ENCODE measurements around the gene CD79A. TPM values are rescaled to one million over a fixed set of nuclear protein-coding genes. Genes with fewer than 3 reads are reported as not detected.
"Not testable (repeated sequence)": the region's sequence is repeated elsewhere in the genome, so short reads cannot be mapped to it uniquely, and the experiment has no call there.

Gene CD79A
- total RNA-seq, 1 donor from 2014 or later = not detected

GRCh38 chr19:41905273-41906002 is 28.4 kb downstream of the CD79A start:
- DNase-seq = no peak

GRCh38 chr19:41906271-41906670 is 29.2 kb downstream of the CD79A start:
- no peak for DNase-seq

DNA sequence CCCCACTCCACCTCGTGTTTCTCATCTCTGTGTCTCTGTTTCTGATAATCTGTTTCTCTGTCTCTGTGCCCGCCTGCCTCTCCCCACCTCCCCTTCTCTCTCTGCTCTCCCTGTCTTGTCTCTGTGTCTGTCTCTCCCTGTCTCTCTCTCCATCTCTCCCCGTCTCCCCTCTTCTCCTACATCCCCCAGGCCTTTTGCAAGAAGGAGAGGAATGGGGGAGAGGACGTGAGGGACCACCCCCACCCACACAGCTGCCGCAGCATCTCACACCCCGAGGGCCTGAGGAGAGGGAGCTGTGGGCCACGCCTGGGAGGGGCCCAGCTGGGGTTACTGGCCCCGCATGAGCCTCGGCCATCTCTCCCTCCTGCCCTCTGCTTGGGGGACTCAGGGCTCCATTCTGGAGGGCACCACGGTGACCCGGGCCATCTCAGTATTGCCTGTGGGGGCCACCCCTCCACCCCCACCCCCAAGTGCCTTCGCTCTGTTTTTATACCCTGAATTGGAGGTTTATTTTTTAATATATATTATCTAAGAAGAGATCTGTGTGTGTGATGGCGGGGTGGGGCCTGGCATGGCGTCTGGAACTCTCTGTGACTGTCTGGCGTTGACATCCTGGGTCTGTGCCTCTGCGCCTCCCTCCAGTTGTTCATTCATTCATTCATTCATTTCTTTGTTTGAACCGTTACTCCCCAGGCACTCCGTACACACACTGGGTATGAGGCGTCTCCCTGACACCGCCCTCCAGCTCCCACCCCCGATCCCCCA is 30.0 kb downstream of the CD79A start:
- DNase-seq = no peak

GRCh38 chr19:41907994-41908615 is 31.0 kb downstream of the CD79A start:
- DNase-seq = no peak

DNA sequence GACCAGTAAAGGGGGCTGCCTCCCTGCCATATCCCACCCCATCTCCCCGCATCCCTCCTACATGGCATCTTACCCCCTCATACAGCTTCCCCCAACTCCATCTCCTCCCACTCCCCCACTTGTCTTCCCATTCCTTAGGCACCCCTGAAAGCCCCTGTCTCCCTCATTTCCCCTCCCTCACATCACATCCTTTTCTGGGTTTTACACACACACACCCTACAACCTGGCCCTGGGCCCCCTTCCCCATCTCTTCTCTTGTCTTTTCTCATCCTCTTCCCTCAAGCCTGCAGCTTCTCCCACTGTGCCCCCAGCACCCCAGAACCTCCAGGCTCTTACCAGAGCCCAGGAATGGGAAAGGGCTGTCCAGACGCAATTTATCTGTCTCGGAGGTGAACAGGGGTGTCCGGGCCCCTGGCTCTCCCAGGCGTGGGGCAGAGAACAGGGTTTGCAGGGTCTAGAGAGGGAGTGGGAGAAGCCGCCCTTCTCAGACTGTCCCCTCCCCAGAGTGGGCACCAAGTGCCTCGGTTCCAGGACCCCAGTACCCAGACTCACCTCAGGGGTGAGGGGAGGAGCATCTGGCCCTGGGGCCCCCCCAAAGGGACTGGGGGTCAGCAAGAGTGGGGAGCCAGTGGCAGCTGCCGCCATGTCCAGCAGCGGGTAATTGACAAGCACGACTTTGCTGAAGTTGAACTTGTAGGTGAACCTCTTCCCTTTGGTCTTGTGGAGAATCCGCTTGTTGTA is 31.8 kb downstream of the CD79A start:
- DNase-seq = no peak

GRCh38 chr19:41909706-41910105 is 32.6 kb downstream of the CD79A start:
- DNase-seq = no peak

GRCh38 chr19:41910240-41910991 is 33.3 kb downstream of the CD79A start:
- DNase-seq = no peak

DNA sequence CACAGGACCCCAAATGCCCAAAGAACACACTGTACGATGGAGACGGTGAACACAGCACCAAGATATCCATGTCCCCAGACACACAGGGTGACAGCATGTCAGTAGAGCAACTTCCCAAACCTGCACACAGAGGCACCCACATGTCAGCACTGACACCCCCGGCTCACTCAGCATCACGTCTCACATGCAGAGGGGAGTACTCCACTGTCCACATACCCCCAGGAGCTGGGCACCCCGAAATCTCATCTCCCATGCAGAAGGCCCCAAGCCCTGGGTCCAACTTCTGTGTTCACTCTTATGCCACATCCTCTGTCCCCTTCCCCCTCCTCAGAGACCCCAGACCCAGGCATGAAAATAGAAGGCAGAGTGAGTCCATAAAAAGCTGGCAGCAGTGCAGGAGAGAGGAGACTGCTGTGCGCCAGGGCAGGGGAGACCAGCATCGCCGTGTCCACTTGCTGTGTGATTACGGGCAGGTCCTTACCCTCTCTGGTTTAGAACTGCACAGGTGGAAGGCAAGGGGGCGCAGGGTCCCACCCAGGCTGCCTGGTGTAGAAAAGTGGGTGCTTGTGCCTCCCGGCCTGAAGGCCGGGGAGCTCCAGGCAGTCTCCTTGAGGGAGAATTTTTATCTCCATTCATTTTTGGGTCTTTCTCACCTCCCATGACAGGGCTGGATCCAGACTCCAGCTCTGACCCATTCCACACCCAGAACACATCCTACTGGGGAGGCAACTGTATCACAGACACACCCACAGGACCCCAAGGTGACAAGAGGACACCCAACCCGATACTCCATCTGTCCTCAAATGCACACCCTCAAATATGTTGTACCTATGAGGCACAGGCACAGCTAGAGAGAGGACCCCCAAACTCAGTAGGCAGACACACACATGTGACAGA is 34.2 kb downstream of the CD79A start:
- DNase-seq = no peak

GRCh38 chr19:41911889-41912731 is 35.0 kb downstream of the CD79A start:
- DNase-seq = no peak

- no peak for DNase-seq
These were observed 35.9 kb downstream of the CD79A start for GRCh38 chr19:41912899-41913537.

GRCh38 chr19:41913538-41914423 is 36.7 kb downstream of the CD79A start:
- DNase-seq = no peak

- not testable (repeated sequence) for DNase-seq
These were observed 37.4 kb downstream of the CD79A start for GRCh38 chr19:41914424-41914834.

DNA sequence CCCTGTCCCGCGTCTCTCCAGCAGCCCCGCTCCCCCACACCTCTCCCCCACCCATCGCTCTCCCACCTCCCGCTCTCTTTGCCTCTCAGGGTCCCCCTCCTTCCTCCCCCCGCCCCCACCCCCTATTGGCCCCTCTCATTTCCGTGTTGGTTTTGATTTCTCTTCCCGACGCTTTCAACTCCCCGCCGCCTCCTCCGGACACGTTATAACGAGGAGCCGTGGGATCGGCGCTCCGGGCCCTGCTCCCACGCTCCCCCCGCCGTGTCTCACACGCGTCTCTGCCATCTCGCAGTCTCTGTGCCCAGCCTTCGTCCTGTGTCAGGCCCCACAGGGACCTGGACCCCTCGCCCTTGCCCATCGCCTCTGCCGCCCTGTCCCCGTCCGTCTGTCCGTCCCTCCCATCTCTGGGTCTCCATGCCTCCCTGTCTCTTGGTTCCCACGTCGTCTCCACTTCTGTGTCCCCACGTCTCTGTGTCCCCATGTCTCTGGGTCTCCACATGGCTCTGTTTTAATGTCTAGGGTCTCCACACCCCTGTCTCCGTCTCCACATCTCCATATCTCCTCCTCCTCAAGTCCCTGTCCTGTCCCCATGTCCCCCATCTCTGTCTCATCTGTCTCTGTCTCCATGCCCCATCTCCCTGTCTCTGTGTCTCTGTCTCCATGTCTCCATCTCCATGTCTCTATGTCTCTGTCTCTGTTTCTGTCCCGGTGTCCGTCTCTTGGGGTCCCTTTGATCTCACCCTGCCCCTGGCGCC is 38.1 kb downstream of the CD79A start:
- DNase-seq = no peak

- no peak for DNase-seq
These were observed 38.8 kb downstream of the CD79A start for GRCh38 chr19:41915776-41916414.

DNA sequence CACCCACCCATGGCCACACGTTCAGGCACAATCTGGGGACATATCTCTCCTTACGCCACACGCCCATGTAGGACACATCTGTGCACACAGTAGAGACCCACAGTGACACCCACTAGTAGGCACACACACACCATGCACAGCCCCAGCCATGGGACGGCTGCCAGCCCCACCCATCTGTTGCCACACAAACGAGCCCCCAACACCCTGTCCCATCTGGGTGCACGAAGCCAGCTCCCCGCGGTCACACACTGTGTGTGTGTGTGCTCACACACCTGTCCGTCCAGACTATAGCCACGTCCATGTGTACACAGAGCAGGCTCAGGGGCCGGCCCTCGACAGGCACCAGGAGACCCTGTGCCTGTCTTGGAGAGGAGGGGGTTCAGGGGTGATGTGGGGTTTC is 40.6 kb downstream of the CD79A start:
- no peak for DNase-seq

DNA sequence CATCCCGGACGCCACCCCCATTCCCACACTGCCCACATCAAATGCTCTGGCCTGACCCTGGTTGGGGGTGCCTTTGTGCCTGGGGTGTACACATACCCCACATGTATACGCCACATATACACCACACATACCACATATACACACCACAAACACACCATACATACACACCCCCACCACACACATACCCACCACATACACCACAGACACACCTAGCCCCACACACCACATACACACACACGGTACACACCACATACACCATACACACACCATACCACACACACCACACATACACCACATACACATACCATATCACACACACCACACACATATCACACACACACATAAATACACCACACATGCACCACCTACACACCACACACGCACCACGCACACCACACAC is 41.0 kb downstream of the CD79A start:
- no peak for DNase-seq

- DNase-seq = no peak
These were observed 41.7 kb downstream of the CD79A start for GRCh38 chr19:41918653-41919244.
